Endothelial cell of umbilical vein (primary cell): ENCODE results near the gene MUC3A. TPM values are rescaled to one million over a fixed set of nuclear protein-coding genes. Genes with fewer than 3 reads are reported as not detected.
"Not testable (repeated sequence)": the region's sequence is repeated elsewhere in the genome, so short reads cannot be mapped to it uniquely, and the experiment has no call there.

Experiments
- BruUV-seq: library from RNA; stranded (reverse); fragments of 400-500 nt; replicated peaks from 2 replicates; lab custom pipeline; 2021; lab: Mats Ljungman, UMichigan
- CTCF ChIA-PET: fragments of 300-600, 350-600 bp; sonication (Branson Sonifier 250); formaldehyde crosslinking; loops from one replicate; lab custom pipeline; 2021; ENCODE audit warnings: antibody characterized with exemption, inconsistent platforms; lab: Charles Lee
- POLR2A ChIA-PET: fragments of 300-600, 350-600 bp; sonication (Branson Sonifier 250); formaldehyde crosslinking; loops from one replicate; lab custom pipeline; 2021; ENCODE audit warnings: antibody characterized with exemption, inconsistent platforms; lab: Charles Lee
- DNase-seq: peaks from one replicate; pipeline ENCODE4 v3.0.0-alpha.2; 2011; ENCODE audit warnings: low read depth, low spot score
- FAIRE-seq: peaks from 2 replicates; lab custom pipeline; 2011; peaks lifted over from hg19 to GRCh38; lab: Jason Lieb, UNC
- H2AFZ ChIP-seq: 2 replicates; pipeline ENCODE4 v1.6.0; 2012; ENCODE audit warnings: low read depth, low read length, control low read depth, inconsistent platforms
- H3K27ac ChIP-seq: 2 replicates; pipeline ENCODE4 v1.5.1; 2011; ENCODE audit warnings: low read depth, mild to moderate bottlenecking, control low read depth, low read length, moderate library complexity; ENCODE audit not compliant: insufficient read depth
- H3K27me3 ChIP-seq, 2 experiments: 2 replicates each; pipeline versions ENCODE4 v1.6.0 to v1.6.1; 2011; ENCODE audit warnings: low read length in 2 of 2, mixed read lengths in 1 of 2; ENCODE audit not compliant: control insufficient read depth in 2 of 2, insufficient read depth in 2 of 2
- H3K36me3 ChIP-seq, 2 experiments: 2 replicates in 1 of 2; 3 replicates in 1 of 2; pipeline ENCODE4 v1.5.1; 2011; ENCODE audit warnings: low read length in 2 of 2, mild to moderate bottlenecking in 1 of 2, moderate library complexity in 1 of 2; ENCODE audit not compliant: control insufficient read depth in 2 of 2, insufficient read depth in 2 of 2; ENCODE audit errors: extremely low read depth in 1 of 2
- H3K4me1 ChIP-seq: 3 replicates; pipeline ENCODE4 v1.5.1; 2011; ENCODE audit warnings: mild to moderate bottlenecking, low read length; ENCODE audit not compliant: control insufficient read depth, insufficient read depth; ENCODE audit errors: extremely low read depth
- H3K4me2 ChIP-seq: 2 replicates; pipeline ENCODE4 v1.6.1; 2011; ENCODE audit warnings: low read length, control low read depth, mixed read lengths; ENCODE audit not compliant: insufficient read depth
- H3K4me3 ChIP-seq, 3 experiments: fragments of 200-600 bp in 1 of 3; sonication (generic), shearing (Covaris generic) in 1 of 3; replicated peaks in 1 of 3; 2 replicates each; pipeline ENCODE4 v1.5.1; 2011 to 2016; ENCODE audit warnings: control low read depth in 3 of 3, low read length in 3 of 3, mild to moderate bottlenecking in 2 of 3, inconsistent platforms in 1 of 3, low read depth in 1 of 3, moderate library complexity in 1 of 3; ENCODE audit not compliant: insufficient read depth in 1 of 3
- H3K79me2 ChIP-seq: 2 replicates; pipeline ENCODE4 v1.6.0; 2012; ENCODE audit warnings: low read length, inconsistent platforms; ENCODE audit not compliant: control insufficient read depth, insufficient read depth
- H3K9ac ChIP-seq: replicated peaks from 2 replicates; pipeline ENCODE3; 2011; ENCODE audit warnings: low read length, control low read depth; ENCODE audit not compliant: insufficient read depth; ENCODE audit errors: extremely low read depth
- H3K9me1 ChIP-seq: replicated peaks from 3 replicates; pipeline ENCODE4 v1.6.0; 2011; ENCODE audit warnings: mild to moderate bottlenecking, low read length; ENCODE audit not compliant: control insufficient read depth, insufficient read depth; ENCODE audit errors: extremely low read depth
- H3K9me3 ChIP-seq: replicated peaks from 2 replicates; pipeline ENCODE4 v1.5.1; 2012; ENCODE audit warnings: low read length, inconsistent platforms; ENCODE audit not compliant: control insufficient read depth, insufficient read depth
- H4K20me1 ChIP-seq: replicated peaks from 2 replicates; pipeline ENCODE3; 2011; ENCODE audit warnings: mild to moderate bottlenecking, low read length; ENCODE audit not compliant: control insufficient read depth, insufficient read depth; ENCODE audit errors: extremely low read depth
- CTCF ChIP-seq, 2 donors: IDR thresholded peaks; 1 replicate in 1 of 2; 2 replicates in 1 of 2; pipeline ENCODE4 v1.5.1; 2011; ENCODE audit warnings: low read length in 2 of 2, mild to moderate bottlenecking in 2 of 2, moderate library complexity in 2 of 2, control low read depth in 1 of 2, inconsistent platforms in 1 of 2, low read depth in 1 of 2; ENCODE audit not compliant: insufficient read depth in 1 of 2; ENCODE audit errors: extremely low read depth in 1 of 2
- EZH2 ChIP-seq: IDR thresholded peaks from 2 replicates; pipeline ENCODE4 v1.6.1; 2012; ENCODE audit warnings: borderline replicate concordance, low read depth, mild to moderate bottlenecking, moderate library complexity, low read length, inconsistent platforms; ENCODE audit not compliant: severe bottlenecking
- FOS ChIP-seq: IDR thresholded peaks from 2 replicates; pipeline ENCODE4 v1.6.1; 2011; ENCODE audit warnings: mild to moderate bottlenecking, low read length, moderate library complexity, borderline replicate concordance; ENCODE audit not compliant: insufficient read depth
- GATA2 ChIP-seq: IDR thresholded peaks from 2 replicates; pipeline ENCODE4 v1.7.0; 2011; ENCODE audit warnings: low read depth, mild to moderate bottlenecking, moderate library complexity, mixed read lengths, low read length; ENCODE audit not compliant: insufficient read length, insufficient read depth
- JUN ChIP-seq: IDR thresholded peaks from 2 replicates; pipeline ENCODE4 v1.6.1; 2011; ENCODE audit warnings: borderline replicate concordance, low read depth; ENCODE audit not compliant: insufficient read length, insufficient read depth
- MAX ChIP-seq: IDR thresholded peaks from 2 replicates; pipeline ENCODE4 v1.6.1; 2011; ENCODE audit not compliant: insufficient read depth, insufficient read length
- MYC ChIP-seq: IDR thresholded peaks from one replicate; pipeline ENCODE4 v1.6.1; 2011; ENCODE audit warnings: mild to moderate bottlenecking, low read depth, low read length
- POLR2A ChIP-seq: IDR thresholded peaks from 2 replicates; pipeline ENCODE4 v1.6.1; 2012; ENCODE audit warnings: low read depth, mild to moderate bottlenecking, control low read depth, low read length
- POLR2AphosphoS5 ChIP-seq: IDR thresholded peaks from 2 replicates; pipeline ENCODE4 v1.6.1; 2012; ENCODE audit warnings: low read depth, mild to moderate bottlenecking, control low read depth, low read length, moderate library complexity; ENCODE audit not compliant: insufficient read depth
- dilution Hi-C: fragments of 300-500 bp; cut with MboI; formaldehyde crosslinking; loops from one replicate; pipeline ENCODE4 v1.15.0; 2019; ENCODE audit warnings: low sequenced_read_pairs; ENCODE audit not compliant: extremely low pct_ligation_motif_present
- intact Hi-C: fragments of 100-400 bp; cut with micrococcal nuclease; formaldehyde crosslinking; loops from one replicate; pipeline ENCODE4 v1.10.0; 2022
- polyA plus RNA-seq, 4 experiments: library from polyadenylated mRNA; depleted of rRNA in 3 of 4; stranded (reverse) in 3 of 4; unstranded in 1 of 4; fragments of >200 nt; gene quantifications; 2 replicates each; pipeline versions ENCODE4 v1.2.1 to v1.2.3, GENCODE V29; 2011 to 2012; ENCODE audit warnings: missing spikeins in 1 of 4
- total RNA-seq: library from RNA; stranded (reverse); gene quantifications from 2 replicates; pipeline ENCODE4 v1.2.3, GENCODE V29; 2021

MUC3A gene
- total and polyA plus RNA-seq, 2 donors (not counting 3 experiments of a cell fraction or from before 2014, with no cell fraction given), result not detected

GRCh38 chr7:100933734-100934133 lies 15.6 kb upstream of the MUC3A start:
- no peak overlapping the region for H3K4me3 ChIP-seq
- no peak for DNase-seq
- H3K27me3 ChIP-seq, result peaks cover 2 to 6% of the 10 kb centered on the region in 2 experiments
- no peaks in the 10 kb centered on the region for H4K20me1 ChIP-seq
- no peak overlapping the region for H2AFZ ChIP-seq
- H3K79me2 ChIP-seq, result no peaks in the 10 kb centered on the region
- no peak overlapping the region for H3K27ac ChIP-seq
- BruUV-seq, result no TSS peak
- H3K9me1 ChIP-seq, result no peaks in the 10 kb centered on the region
- POLR2A ChIA-PET, result no interaction called here
- no peaks in the 10 kb centered on the region for H3K9me3 ChIP-seq
- H3K4me1 ChIP-seq, result no peaks in the 10 kb centered on the region
- dilution Hi-C loops (no loop called here), intact Hi-C loops (no loop called here)
- no peaks in the 10 kb centered on the region for H3K36me3 ChIP-seq
- no peak overlapping the region for H3K9ac ChIP-seq
- TF ChIP-seq MAX (no peak), JUN (no peak), POLR2AphosphoS5 (no peak), MYC (no peak), FOS (no peak), POLR2A (no peak), EZH2 (no peak), GATA2 (no peak), CTCF (IDR thresholded peaks at IDR 0.05; ENCODE audit: extremely low read depth in 1 of 2, insufficient read depth in 1 of 2, low read depth in 1 of 2, low read length in 2 of 2) (no peak)
- FAIRE-seq, result no peak
- CTCF ChIA-PET, result no interaction called here
- H3K4me2 ChIP-seq, result no peak overlapping the region

GRCh38 chr7:100935381-100935780 lies 14.0 kb upstream of the MUC3A start:
- H3K9ac ChIP-seq, dilution Hi-C loops, intact Hi-C loops, H3K9me3 ChIP-seq, H3K4me2 ChIP-seq, DNase-seq, CTCF ChIA-PET, H4K20me1 ChIP-seq, H3K36me3 ChIP-seq, H2AFZ ChIP-seq, BruUV-seq, H3K79me2 ChIP-seq, H3K9me1 ChIP-seq, H3K27me3 ChIP-seq, H3K4me1 ChIP-seq, H3K27ac ChIP-seq, FAIRE-seq, POLR2A ChIA-PET, H3K4me3 ChIP-seq: not testable (repeated sequence)

GRCh38 chr7:100936167-100936566 lies 13.2 kb upstream of the MUC3A start:
- dilution Hi-C loops, H3K9me1 ChIP-seq, DNase-seq, H3K4me3 ChIP-seq, H3K9ac ChIP-seq, H2AFZ ChIP-seq, H4K20me1 ChIP-seq, FAIRE-seq, H3K4me1 ChIP-seq, H3K79me2 ChIP-seq, CTCF ChIA-PET, H3K9me3 ChIP-seq, BruUV-seq, H3K4me2 ChIP-seq, H3K36me3 ChIP-seq, intact Hi-C loops, H3K27me3 ChIP-seq, H3K27ac ChIP-seq, POLR2A ChIA-PET: not testable (repeated sequence)
